Gastroesophageal sphincter (tissue), 3 donors: ENCODE data around the gene TEX29.

Experiments used
- CTCF ChIP-seq, 4 experiments: fragments of 200-600 bp in 2 of 4; fragments of 450-650 bp in 2 of 4; sonication (generic) in 1 of 4; IDR thresholded peaks; one replicate each; pipeline ENCODE4 v1.5.1; 2017 to 2019; ENCODE audit warnings: antibody characterized with exemption in 4 of 4, mild to moderate bottlenecking in 2 of 4, moderate library complexity in 2 of 4
- EP300 ChIP-seq: sonication (generic); formaldehyde crosslinking; IDR thresholded peaks from one replicate; pipeline ENCODE4 v1.6.1; 2017; ENCODE audit warnings: antibody characterized with exemption, mild to moderate bottlenecking
- POLR2A ChIP-seq, 2 donors: fragments of 450-650 bp; IDR thresholded peaks; one replicate each; pipeline ENCODE4 v1.6.1; 2017; ENCODE audit warnings: antibody characterized with exemption in 2 of 2, mild to moderate bottlenecking in 2 of 2, moderate library complexity in 1 of 2
- POLR2AphosphoS5 ChIP-seq: sonication (generic); formaldehyde crosslinking; IDR thresholded peaks from one replicate; pipeline ENCODE4 v1.6.1; 2017; ENCODE audit warnings: antibody characterized with exemption

GRCh38 chr13:111330066-111330610, 9.7 kb downstream of the TEX29 start:
- TF ChIP-seq CTCF (IDR thresholded peaks at IDR 0.05), result no peak
- no peak for TF ChIP-seq EP300
- TF ChIP-seq POLR2A (IDR thresholded peaks at IDR 0.05), result no peak
- TF ChIP-seq POLR2AphosphoS5, result no peak
